ENCODE results near the gene SLC25A30. TPM values are rescaled to one million over a fixed set of nuclear protein-coding genes. Genes with fewer than 3 reads are reported as not detected.

The SLC25A30 gene
- total and polyA plus RNA-seq, 9 of the 15 experiments (the other 6 are each of a cell fraction or from before 2014, with no cell fraction given), result 1.1 to 11.1 (median 5.6) TPM

- TF ChIP-seq PKNOX1 (IDR thresholded peaks at IDR 0.05) (peak; percentile 80), NCOA6 (IDR thresholded peaks at IDR 0.05) (peak; percentile 48; the same call in 1 of the 2 replicates), BDP1 (IDR thresholded peaks at IDR 0.05; ENCODE audit: insufficient read depth, insufficient read length) (no peak), ATF3 (IDR thresholded peaks at IDR 0.05) (no peak), ATF3 (CRISPR knock-in tag; conservative IDR thresholded peaks at IDR 0.05) (no peak), HDAC6 (IDR thresholded peaks at IDR 0.05; ENCODE audit: low read depth, low read length) (no peak), CTBP1 (IDR thresholded peaks at IDR 0.05; ENCODE audit: borderline replicate concordance) (peak; percentile 27; the same call in 1 of the 2 replicates), E4F1 (CRISPR knock-in tag; IDR thresholded peaks at IDR 0.05; ENCODE audit: borderline replicate concordance) (no peak), CHCHD3 (CRISPR knock-in tag; IDR thresholded peaks at IDR 0.05) (no peak), RNF219 (CRISPR knock-in tag; IDR thresholded peaks at IDR 0.05) (no peak), RFX7 (CRISPR knock-in tag; IDR thresholded peaks at IDR 0.05) (no peak), RBFOX2 (IDR thresholded peaks at IDR 0.05; ENCODE audit: low read depth, low read length) (peak; percentile 76), BRF2 (IDR thresholded peaks at IDR 0.05; ENCODE audit: borderline replicate concordance, insufficient read depth, insufficient read length) (no peak), MAX (CRISPR knock-in tag; IDR thresholded peaks at IDR 0.05) (peak; percentile 58; the same call in 1 of the 2 replicates)
Observed at GRCh38 chr13:45417790-45418534, at the start of gene SLC25A30 (continued).

All from K562 (cell line).